Thyroid gland (tissue), 4 donors: ENCODE measurements around the gene ABCC5. TPM values are rescaled to one million over a fixed set of nuclear protein-coding genes. Genes with fewer than 3 reads are reported as not detected.

Source experiments
- DNase-seq, 2 donors: peaks; one replicate each; pipeline ENCODE4 v3.0.0-alpha.2; 2019
- H3K27ac ChIP-seq, 3 donors: fragments of 200-600 bp; sonication (generic); 1 replicate in 2 of 3; 2 replicates in 1 of 3; pipeline ENCODE4 v1.5.1; 2016 to 2019; ENCODE audit warnings: mild to moderate bottlenecking in 1 of 3, moderate library complexity in 1 of 3
- H3K27me3 ChIP-seq: fragments of 200-600 bp; sonication (generic); one replicate; pipeline ENCODE4 v1.5.1; 2019
- H3K36me3 ChIP-seq, 2 donors: fragments of 200-600 bp; sonication (generic); one replicate each; pipeline ENCODE4 v1.5.1; 2016 to 2019
- H3K4me1 ChIP-seq, 2 donors: fragments of 200-600 bp; sonication (generic); one replicate each; pipeline ENCODE4 v1.5.1; 2017 to 2019
- H3K4me3 ChIP-seq, 3 donors: fragments of 200-600 bp; sonication (generic); replicated peaks in 1 of 3; 1 replicate in 2 of 3; 2 replicates in 1 of 3; pipeline ENCODE4 v1.5.1; 2016; ENCODE audit warnings: mild to moderate bottlenecking in 1 of 3
- H3K9me3 ChIP-seq: fragments of 200-600 bp; sonication (generic); one replicate; pipeline ENCODE4 v1.5.1; 2017
- CTCF ChIP-seq, 6 experiments: fragments of 200-600 bp in 3 of 6; fragments of 450-650 bp in 3 of 6; sonication (generic) in 3 of 6; IDR thresholded peaks; one replicate each; pipeline ENCODE4 v1.5.1; 2016 to 2019; ENCODE audit warnings: antibody characterized with exemption in 6 of 6, mild to moderate bottlenecking in 2 of 6, inconsistent platforms in 1 of 6, moderate library complexity in 1 of 6
- POLR2A ChIP-seq, 2 donors: fragments of 450-650 bp; IDR thresholded peaks; one replicate each; pipeline ENCODE4 v1.6.1; 2017; ENCODE audit warnings: antibody characterized with exemption in 2 of 2, mild to moderate bottlenecking in 2 of 2, moderate library complexity in 1 of 2
- WGBS, 2 donors: methylation state at CpG; one replicate each; pipeline ENCODE4 v1.1.5; 2017; 5-methylcytosine and 5-hydroxymethylcytosine counted together
- intact Hi-C: fragments of 100-400 bp; cut with DNase I; formaldehyde crosslinking; loops from one replicate; pipeline ENCODE4 v1.15.1; 2023
- total RNA-seq, 4 donors: library from RNA; depleted of rRNA; stranded (reverse); fragments of >200 nt; gene quantifications; one replicate each; pipeline ENCODE4 v1.2.3, GENCODE V29; 2016

ABCC5 gene
- total RNA-seq, 4 donors from 2014 or later: 12.2 to 24.3 (median 18.2) TPM

GRCh38 chr3:183951459-183951858, 66.2 kb downstream of the ABCC5 start:
- Histone ChIP-seq H3K9me3 (no peaks in the 10 kb centered on the region), H3K4me3 (no peak overlapping the region), H3K4me1 (peaks cover 0 to 12% of the 10 kb centered on the region in 2 donors), H3K36me3 (peaks cover 0 to 20% of the 10 kb centered on the region in 2 donors), H3K27ac (no peak overlapping the region), H3K27me3 (no peaks in the 10 kb centered on the region)
- DNase-seq: no peak
- intact Hi-C loops: no loop called here
- WGBS, 2 donors: 90 to 91% methylated on average over 13 of the region's 13 CpGs
- TF ChIP-seq CTCF (IDR thresholded peaks at IDR 0.05) (no peak), POLR2A (IDR thresholded peaks at IDR 0.05) (no peak)

- H3K4me3 ChIP-seq: no peak overlapping the region
- H3K4me1 ChIP-seq: peaks cover 0 to 12% of the 10 kb centered on the region in 2 donors
- no peaks in the 10 kb centered on the region for H3K9me3 ChIP-seq
- intact Hi-C loops: no loop called here
- peaks cover 0 to 34% of the 10 kb centered on the region in 2 donors for H3K36me3 ChIP-seq
- H3K27ac ChIP-seq: no peak overlapping the region
- 87 to 88% methylated on average over 12 of the region's 12 CpGs for WGBS, 2 donors
- TF ChIP-seq CTCF (IDR thresholded peaks at IDR 0.05) (no peak), POLR2A (IDR thresholded peaks at IDR 0.05) (no peak)
- DNase-seq: no peak
- H3K27me3 ChIP-seq: no peaks in the 10 kb centered on the region
Measured at GRCh38 chr3:183949690-183950089, 68.0 kb downstream of the ABCC5 start.

GRCh38 chr3:183946037-183946436, 71.6 kb downstream of the ABCC5 start:
- Histone ChIP-seq H3K27ac (no peak overlapping the region), H3K9me3 (no peaks in the 10 kb centered on the region), H3K4me1 (no peaks in the 10 kb centered on the region), H3K27me3 (no peaks in the 10 kb centered on the region), H3K36me3 (peaks cover 0 to 32% of the 10 kb centered on the region in 2 donors), H3K4me3 (no peak overlapping the region)
- 98 to 100% methylated on average over 2 of the region's 2 CpGs for WGBS, 2 donors
- intact Hi-C loops: no loop called here
- DNase-seq: no peak
- TF ChIP-seq CTCF (IDR thresholded peaks at IDR 0.05) (no peak), POLR2A (IDR thresholded peaks at IDR 0.05) (no peak)

GRCh38 chr3:183944775-183945174, 72.9 kb downstream of the ABCC5 start:
- intact Hi-C loops: no loop called here
- DNase-seq: no peak
- Histone ChIP-seq H3K36me3 (peaks cover 0 to 32% of the 10 kb centered on the region in 2 donors), H3K27me3 (no peaks in the 10 kb centered on the region), H3K4me1 (no peaks in the 10 kb centered on the region), H3K9me3 (no peaks in the 10 kb centered on the region), H3K27ac (no peak overlapping the region), H3K4me3 (no peak overlapping the region)
- TF ChIP-seq CTCF (IDR thresholded peaks at IDR 0.05) (no peak), POLR2A (IDR thresholded peaks at IDR 0.05) (no peak)
- 89 to 92% methylated on average over 5 of the region's 5 CpGs for WGBS, 2 donors

- Histone ChIP-seq H3K4me3 (no peak overlapping the region), H3K36me3 (peaks cover 0 to 26% of the 10 kb centered on the region in 2 donors), H3K27ac (no peak overlapping the region), H3K4me1 (no peaks in the 10 kb centered on the region), H3K9me3 (no peaks in the 10 kb centered on the region), H3K27me3 (no peaks in the 10 kb centered on the region)
- 85 to 86% methylated on average over 6 of the region's 6 CpGs for WGBS, 2 donors
- intact Hi-C loops: no loop called here
- TF ChIP-seq POLR2A (IDR thresholded peaks at IDR 0.05) (no peak), CTCF (IDR thresholded peaks at IDR 0.05) (no peak)
- DNase-seq: no peak
Measured at GRCh38 chr3:183943739-183944138, 73.9 kb downstream of the ABCC5 start.
